Esophagus (tissue), 2 donors: Measurements from ENCODE around the gene SMYD1. TPM values are rescaled to one million over a fixed set of nuclear protein-coding genes. Genes with fewer than 3 reads are reported as not detected.
"Not testable (repeated sequence)": the region's sequence is repeated elsewhere in the genome, so short reads cannot be mapped to it uniquely, and the experiment has no call there.

Experiments used
- H3K27ac ChIP-seq, 2 donors: one replicate each; pipeline ENCODE4 v1.5.1; 2013; ENCODE audit warnings: low read depth in 2 of 2, mild to moderate bottlenecking in 2 of 2, inconsistent platforms in 1 of 2, low read length in 1 of 2, moderate library complexity in 1 of 2
- H3K27me3 ChIP-seq, 2 donors: one replicate each; pipeline ENCODE4 v1.6.1; 2013; ENCODE audit warnings: low read length in 2 of 2, control low read depth in 1 of 2, mild to moderate bottlenecking in 1 of 2; ENCODE audit not compliant: insufficient read depth in 2 of 2, control insufficient read depth in 1 of 2
- H3K36me3 ChIP-seq, 2 donors: one replicate each; pipeline ENCODE4 v1.6.1; 2013; ENCODE audit warnings: low read length in 1 of 2; ENCODE audit not compliant: control insufficient read depth in 2 of 2, insufficient read depth in 2 of 2
- H3K4me1 ChIP-seq, 2 donors: one replicate each; pipeline ENCODE4 v1.6.1; 2013; ENCODE audit warnings: low read length in 1 of 2; ENCODE audit not compliant: control insufficient read depth in 2 of 2, insufficient read depth in 2 of 2
- H3K4me3 ChIP-seq, 2 donors: one replicate each; pipeline ENCODE4 v1.5.1; 2013; ENCODE audit warnings: low read length in 2 of 2, mild to moderate bottlenecking in 2 of 2, low read depth in 1 of 2, moderate library complexity in 1 of 2
- H3K9me3 ChIP-seq, 2 donors: one replicate each; pipeline ENCODE4 v1.6.1; 2013; ENCODE audit warnings: mild to moderate bottlenecking in 2 of 2, low read depth in 1 of 2, low read length in 1 of 2, moderate library complexity in 1 of 2; ENCODE audit not compliant: control insufficient read depth in 2 of 2, insufficient read depth in 1 of 2
- WGBS, 2 donors: extraction: QIAGEN DNeasy Blood & Tissue Kit; methylation state at CpG; one replicate each; pipeline ENCODE4 v1.1.7; 2013; 5-methylcytosine and 5-hydroxymethylcytosine counted together
- polyA plus RNA-seq, 2 donors: library from polyadenylated mRNA; stranded (reverse); fragments of 200-250 nt; gene quantifications; one replicate each; pipeline ENCODE4 v1.2.3, GENCODE V29; 2013
- donor health status: healthy with polysubstance abuse.
- donor health status: Bipolar disorder and iron deficiency.

The SMYD1 gene
- polyA plus RNA-seq, 2 donors: 0.04 to 0.10 TPM

DNA sequence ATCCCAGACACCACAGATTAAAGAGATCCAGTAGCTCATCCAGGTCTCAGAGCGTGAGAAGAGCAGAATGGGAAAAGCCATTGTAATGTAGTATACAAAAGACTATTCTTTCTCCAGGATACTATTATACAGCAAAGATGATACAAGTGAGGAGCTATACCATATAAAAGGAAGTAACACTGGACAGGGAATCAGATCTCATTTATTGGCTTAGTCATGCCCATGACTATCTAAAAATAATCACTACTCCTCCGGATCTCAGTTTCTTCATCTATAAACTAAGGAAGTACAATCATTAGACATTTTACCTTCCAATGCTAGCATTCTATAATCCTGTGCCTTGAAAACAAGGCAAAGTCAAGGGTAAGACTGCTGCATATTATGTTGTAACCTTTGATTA lies 31.4 kb upstream of the SMYD1 start:
- no peak overlapping the region for H3K4me3 ChIP-seq
- 80 to 83% methylated on average over 2 of the region's 2 CpGs for whole genome bisulfite sequencing, 2 donors
- no peaks in the 10 kb centered on the region for H3K36me3 ChIP-seq
- no peaks in the 10 kb centered on the region for H3K27me3 ChIP-seq
- H3K27ac ChIP-seq: no peak overlapping the region
- H3K9me3 ChIP-seq: no peaks in the 10 kb centered on the region
- peaks cover 0 to 2% of the 10 kb centered on the region in 2 donors for H3K4me1 ChIP-seq

DNA sequence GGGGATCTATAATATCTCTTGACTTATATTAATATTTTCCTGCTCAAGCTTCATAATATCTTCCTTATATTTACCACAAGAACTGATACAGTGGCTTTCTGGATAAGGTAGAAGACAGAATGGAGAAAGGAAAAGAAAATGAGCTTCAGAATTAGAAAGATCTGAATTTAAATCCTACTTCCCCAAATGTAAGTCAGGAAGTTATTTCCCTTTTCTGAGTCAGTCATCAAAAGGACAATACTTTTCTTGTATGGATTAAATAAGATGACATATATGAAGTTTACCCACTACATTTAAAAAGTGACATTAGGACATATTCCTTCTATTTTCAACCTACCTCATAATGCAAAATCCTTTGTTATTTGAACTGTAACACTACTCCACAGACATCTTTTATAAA lies 31.0 kb upstream of the SMYD1 start:
- peaks cover 0 to 2% of the 10 kb centered on the region in 2 donors for H3K4me1 ChIP-seq
- no peak overlapping the region for H3K27ac ChIP-seq
- no peaks in the 10 kb centered on the region for H3K9me3 ChIP-seq
- no peak overlapping the region for H3K4me3 ChIP-seq
- H3K27me3 ChIP-seq: no peaks in the 10 kb centered on the region
- no peaks in the 10 kb centered on the region for H3K36me3 ChIP-seq

DNA sequence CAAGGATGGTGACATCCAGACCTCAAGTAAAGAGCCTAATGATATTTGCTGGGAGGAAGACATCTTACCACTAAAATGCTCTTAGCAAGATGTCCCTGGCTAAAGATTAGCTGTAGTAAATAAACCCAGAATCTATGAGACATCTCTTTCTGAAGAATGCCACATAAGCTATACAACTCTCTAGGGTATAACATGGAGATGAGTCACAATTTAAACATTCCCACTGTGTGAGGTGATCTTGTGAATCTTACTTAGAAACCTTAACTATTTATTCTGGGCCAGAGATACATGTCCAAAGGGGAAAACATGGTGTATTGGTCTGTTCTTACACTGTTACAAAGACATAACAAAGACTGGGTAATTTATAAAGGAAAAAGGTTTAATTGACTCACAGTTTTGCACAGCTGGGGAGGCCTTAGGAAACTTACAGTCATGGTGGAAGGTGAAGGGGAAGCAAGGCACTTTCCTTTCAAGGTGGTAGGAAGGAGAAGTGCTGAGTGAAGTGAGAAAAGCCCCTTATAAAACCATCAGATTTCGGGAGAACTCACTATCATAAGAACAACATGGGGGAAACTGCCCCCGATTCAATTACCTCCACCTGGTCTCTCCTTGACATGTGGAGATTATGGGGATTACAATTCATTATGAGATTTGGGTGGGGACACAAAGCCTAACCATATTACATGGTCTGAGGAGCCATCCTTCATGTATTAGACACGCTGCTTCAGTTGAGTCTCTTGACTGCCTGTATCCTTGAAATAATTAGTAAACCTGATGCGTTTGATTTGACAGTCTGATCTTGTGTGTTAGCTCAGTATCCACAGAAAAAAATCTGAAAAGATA lies 29.1 kb upstream of the SMYD1 start:
- Histone ChIP-seq H3K36me3 (no peaks in the 10 kb centered on the region), H3K27me3 (no peaks in the 10 kb centered on the region), H3K27ac (no peak overlapping the region), H3K9me3 (no peaks in the 10 kb centered on the region), H3K4me3 (no peak overlapping the region), H3K4me1 (peaks cover 0 to 2% of the 10 kb centered on the region in 2 donors)
- WGBS, 2 donors: 90 to 95% methylated on average over 4 of the region's 4 CpGs

DNA sequence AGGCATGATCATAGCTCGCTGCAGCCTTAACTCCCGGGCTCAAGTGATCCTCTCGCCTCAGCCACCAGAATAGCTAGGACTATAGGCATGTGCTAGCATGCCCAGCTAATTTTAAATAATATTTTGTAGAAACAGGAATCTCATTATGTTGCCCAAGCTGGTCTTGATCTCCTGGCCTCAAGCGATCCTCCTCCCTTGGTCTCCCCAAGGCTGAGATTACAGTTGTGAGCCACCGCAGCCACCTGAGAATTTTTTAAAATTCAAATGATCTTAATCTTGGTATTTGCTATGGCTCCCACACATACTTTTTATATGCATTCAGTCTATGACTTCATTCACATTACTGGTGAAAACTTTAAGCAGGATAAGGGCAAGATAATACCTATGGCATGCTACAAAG lies 25.1 kb upstream of the SMYD1 start:
- Histone ChIP-seq H3K4me1 (peaks cover 0 to 2% of the 10 kb centered on the region in 2 donors), H3K27ac (no peak overlapping the region), H3K27me3 (no peaks in the 10 kb centered on the region), H3K9me3 (no peaks in the 10 kb centered on the region), H3K36me3 (no peaks in the 10 kb centered on the region), H3K4me3 (no peak overlapping the region)
- 93 to 97% methylated on average over 5 of the region's 5 CpGs for WGBS, 2 donors

DNA sequence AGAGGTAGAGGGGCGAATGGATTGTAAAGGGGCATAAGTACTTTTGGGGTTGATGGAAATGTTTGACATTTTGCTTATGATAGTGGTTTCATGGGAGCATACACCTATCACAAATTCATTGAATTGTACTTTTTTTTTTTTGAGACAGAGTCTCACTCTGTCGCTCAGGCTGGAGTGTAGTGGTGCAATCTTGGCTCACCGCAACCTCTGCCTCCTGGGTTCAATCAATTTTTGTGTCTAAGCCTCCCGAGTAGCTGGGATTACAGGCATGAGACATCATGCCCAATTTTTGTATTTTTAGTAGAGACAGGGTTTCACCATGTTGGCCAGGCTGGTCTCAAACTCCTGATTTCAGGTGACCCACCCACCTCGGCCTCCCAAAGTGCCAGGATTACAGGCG lies 22.1 kb upstream of the SMYD1 start:
- 91 to 93% methylated on average over 6 of the region's 6 CpGs for WGBS, 2 donors
- H3K36me3 ChIP-seq: not testable (repeated sequence)

DNA sequence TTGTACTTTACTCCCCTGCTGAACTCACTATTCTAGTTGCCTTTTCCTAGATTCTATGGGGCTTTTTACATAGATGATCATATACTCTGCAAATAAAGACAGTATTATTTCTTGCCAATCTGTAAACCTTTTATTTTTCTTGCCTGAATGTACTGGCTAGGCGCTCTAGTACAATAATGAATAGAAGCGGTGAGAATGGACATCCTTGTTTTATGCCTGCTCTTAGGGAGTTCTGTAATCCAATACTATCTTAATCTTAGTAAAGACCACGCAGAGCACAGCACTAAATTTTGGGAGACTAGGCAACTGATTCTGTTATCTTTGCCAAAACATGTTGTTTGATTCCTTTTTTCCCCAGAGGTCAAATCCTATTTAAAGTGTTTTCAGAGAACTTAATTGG lies 19.1 kb upstream of the SMYD1 start:
- H3K27me3 ChIP-seq: no peaks in the 10 kb centered on the region
- no peaks in the 10 kb centered on the region for H3K36me3 ChIP-seq
- H3K4me1 ChIP-seq: peaks cover 0 to 2% of the 10 kb centered on the region in 2 donors
- no peak overlapping the region for H3K27ac ChIP-seq
- no peaks in the 10 kb centered on the region for H3K9me3 ChIP-seq
- no peak overlapping the region for H3K4me3 ChIP-seq
- 88 to 97% methylated on average over 3 of the region's 3 CpGs for WGBS, 2 donors

More for the DNA sequence above, 22.1 kb upstream of the SMYD1 start:
- H3K9me3 ChIP-seq, H3K4me3 ChIP-seq, H3K4me1 ChIP-seq, H3K27ac ChIP-seq, H3K27me3 ChIP-seq: not testable (repeated sequence)

DNA sequence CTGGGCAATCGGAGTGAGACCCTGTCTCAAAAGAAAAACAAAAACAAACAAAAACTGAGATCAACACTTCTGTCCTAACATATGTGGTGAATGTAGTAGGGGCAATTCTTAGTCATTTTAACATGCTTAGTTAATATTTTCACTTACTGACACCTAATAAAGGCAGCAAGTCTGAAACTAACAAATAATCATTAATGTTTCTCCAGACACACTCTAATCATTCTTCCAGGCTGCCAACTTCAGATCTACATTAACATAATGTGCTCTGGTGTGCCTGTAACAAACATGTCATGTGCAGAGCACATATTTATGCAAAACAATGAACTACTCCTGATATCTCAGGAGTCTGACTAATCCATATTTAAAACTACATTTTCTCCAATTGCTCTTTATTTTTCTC lies 18.0 kb upstream of the SMYD1 start:
- no peak overlapping the region for H3K27ac ChIP-seq
- H3K9me3 ChIP-seq: no peaks in the 10 kb centered on the region
- H3K4me3 ChIP-seq: no peak overlapping the region
- peaks cover 0 to 2% of the 10 kb centered on the region in 2 donors for H3K4me1 ChIP-seq
- no peaks in the 10 kb centered on the region for H3K36me3 ChIP-seq
- H3K27me3 ChIP-seq: no peaks in the 10 kb centered on the region
- WGBS, 2 donors: 60 to 76% methylated on average over 1 of the region's 1 CpG

DNA sequence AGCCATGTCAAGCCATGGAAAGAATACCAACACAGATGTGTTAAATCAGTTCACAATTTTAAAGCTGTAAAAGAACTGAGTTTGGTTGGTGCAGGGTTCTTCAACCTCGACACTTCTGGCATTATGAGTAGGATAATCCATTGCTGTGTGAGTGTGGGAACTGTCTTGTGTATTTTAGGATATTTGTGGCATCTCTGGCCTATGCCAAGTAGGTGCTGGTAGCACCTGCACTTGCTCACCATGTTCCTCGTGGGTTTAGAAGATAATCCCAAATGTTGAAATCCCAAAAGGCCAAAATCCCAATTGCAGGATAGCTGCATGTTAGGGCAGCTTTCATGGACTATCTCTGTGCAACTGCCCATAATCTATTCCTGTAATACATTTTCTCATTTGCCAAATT lies 15.8 kb upstream of the SMYD1 start:
- Histone ChIP-seq H3K4me3 (no peak overlapping the region), H3K27me3 (no peaks in the 10 kb centered on the region), H3K9me3 (no peaks in the 10 kb centered on the region), H3K27ac (no peak overlapping the region), H3K36me3 (no peaks in the 10 kb centered on the region), H3K4me1 (peaks cover 0 to 6% of the 10 kb centered on the region in 2 donors)
- 71 to 76% methylated on average over 2 of the region's 2 CpGs for WGBS, 2 donors

DNA sequence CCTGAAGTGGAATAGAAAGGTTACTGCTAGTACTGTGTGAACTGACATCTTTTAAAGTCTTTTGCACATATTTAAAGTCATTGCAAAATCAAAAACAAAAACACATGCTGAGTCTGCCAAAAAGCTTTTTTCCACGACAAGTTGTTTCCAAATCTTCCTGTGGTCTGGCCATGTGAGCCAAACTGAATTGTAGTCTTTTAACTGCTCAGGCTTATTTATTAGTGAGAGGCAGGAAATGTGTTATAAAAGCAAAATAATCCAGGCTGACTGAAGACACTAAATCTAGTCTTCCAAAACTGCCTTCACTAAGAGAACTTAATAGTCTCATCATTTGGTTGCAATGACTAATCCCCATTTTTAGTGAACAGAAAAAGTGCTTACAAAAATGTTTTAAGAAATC lies 14.3 kb upstream of the SMYD1 start:
- Histone ChIP-seq H3K27ac (peak overlapping the region in 1 of 2 donors; percentile 33), H3K36me3 (no peaks in the 10 kb centered on the region), H3K4me3 (peak overlapping the region in 1 of 2 donors; percentile 12), H3K27me3 (no peaks in the 10 kb centered on the region), H3K4me1 (peaks cover 0 to 6% of the 10 kb centered on the region in 2 donors), H3K9me3 (no peaks in the 10 kb centered on the region)
- 3 to 8% methylated on average over 1 of the region's 1 CpG for WGBS, 2 donors
